Tibial nerve (tissue), 4 donors: ENCODE results near the gene DYNLT5.

Experiments
- CTCF ChIP-seq, 5 experiments: fragments of 200-600 bp in 3 of 5; fragments of 450-650 bp in 2 of 5; sonication (generic) in 3 of 5; IDR thresholded peaks; one replicate each; pipeline ENCODE4 v1.5.1; 2016 to 2019; ENCODE audit warnings: antibody characterized with exemption in 5 of 5, mild to moderate bottlenecking in 3 of 5, moderate library complexity in 2 of 5
- EP300 ChIP-seq, 2 donors: sonication (generic); formaldehyde crosslinking; IDR thresholded peaks; one replicate each; pipeline ENCODE4 v1.6.1; 2017; ENCODE audit warnings: antibody characterized with exemption in 2 of 2, mild to moderate bottlenecking in 1 of 2
- POLR2A ChIP-seq, 2 donors: fragments of 450-650 bp; IDR thresholded peaks; one replicate each; pipeline ENCODE4 v1.6.1; 2017; ENCODE audit warnings: antibody characterized with exemption in 2 of 2, mild to moderate bottlenecking in 2 of 2, moderate library complexity in 2 of 2

- TF ChIP-seq CTCF (IDR thresholded peaks at IDR 0.05) (no peak), POLR2A (IDR thresholded peaks at IDR 0.05) (no peak), EP300 (IDR thresholded peaks at IDR 0.05) (no peak)
These were observed 16.7 kb downstream of the DYNLT5 start for GRCh38 chr1:66768965-66769364.
